ENCODE measurements around the gene OR8A1.

OR8A1 gene

GRCh38 chr11:124577716-124578427 is 8.1 kb downstream of the OR8A1 start:
- DNase-seq (ENCODE audit: low spot score) = no peak
- TF ChIP-seq, protein P1, sequence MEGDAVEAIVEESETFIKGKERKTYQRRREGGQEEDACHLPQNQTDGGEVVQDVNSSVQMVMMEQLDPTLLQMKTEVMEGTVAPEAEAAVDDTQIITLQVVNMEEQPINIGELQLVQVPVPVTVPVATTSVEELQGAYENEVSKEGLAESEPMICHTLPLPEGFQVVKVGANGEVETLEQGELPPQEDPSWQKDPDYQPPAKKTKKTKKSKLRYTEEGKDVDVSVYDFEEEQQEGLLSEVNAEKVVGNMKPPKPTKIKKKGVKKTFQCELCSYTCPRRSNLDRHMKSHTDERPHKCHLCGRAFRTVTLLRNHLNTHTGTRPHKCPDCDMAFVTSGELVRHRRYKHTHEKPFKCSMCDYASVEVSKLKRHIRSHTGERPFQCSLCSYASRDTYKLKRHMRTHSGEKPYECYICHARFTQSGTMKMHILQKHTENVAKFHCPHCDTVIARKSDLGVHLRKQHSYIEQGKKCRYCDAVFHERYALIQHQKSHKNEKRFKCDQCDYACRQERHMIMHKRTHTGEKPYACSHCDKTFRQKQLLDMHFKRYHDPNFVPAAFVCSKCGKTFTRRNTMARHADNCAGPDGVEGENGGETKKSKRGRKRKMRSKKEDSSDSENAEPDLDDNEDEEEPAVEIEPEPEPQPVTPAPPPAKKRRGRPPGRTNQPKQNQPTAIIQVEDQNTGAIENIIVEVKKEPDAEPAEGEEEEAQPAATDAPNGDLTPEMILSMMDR (IDR thresholded peaks at IDR 0.05) = no peak
- no peak overlapping the region for H3K4me3 ChIP-seq
- no peak overlapping the region for H3K27ac ChIP-seq

DNA sequence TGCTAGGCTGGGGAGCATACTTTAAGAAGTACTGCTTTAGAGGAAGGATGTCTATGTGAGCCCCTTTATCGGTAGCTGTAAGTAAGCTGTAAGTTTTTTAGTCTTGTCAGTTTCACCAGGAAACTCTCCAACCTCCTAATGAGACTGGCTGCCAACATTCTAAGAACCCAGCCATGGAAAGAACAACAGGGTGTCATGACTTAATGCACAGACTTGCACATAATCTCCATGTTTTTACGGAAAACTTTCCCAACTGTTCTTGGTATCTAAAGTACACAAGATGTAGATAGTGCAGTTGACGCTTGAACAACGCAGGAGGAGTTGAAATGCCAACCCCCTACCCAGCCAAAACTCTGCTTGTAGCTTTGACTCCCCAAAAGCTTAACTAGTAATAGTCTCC is 9.0 kb downstream of the OR8A1 start:
- no peak for DNase-seq (ENCODE audit: low spot score)
- Histone ChIP-seq H3K4me3 (no peak overlapping the region), H3K27ac (no peak overlapping the region)
- TF ChIP-seq, protein P1 (IDR thresholded peaks at IDR 0.05) = no peak

DNA sequence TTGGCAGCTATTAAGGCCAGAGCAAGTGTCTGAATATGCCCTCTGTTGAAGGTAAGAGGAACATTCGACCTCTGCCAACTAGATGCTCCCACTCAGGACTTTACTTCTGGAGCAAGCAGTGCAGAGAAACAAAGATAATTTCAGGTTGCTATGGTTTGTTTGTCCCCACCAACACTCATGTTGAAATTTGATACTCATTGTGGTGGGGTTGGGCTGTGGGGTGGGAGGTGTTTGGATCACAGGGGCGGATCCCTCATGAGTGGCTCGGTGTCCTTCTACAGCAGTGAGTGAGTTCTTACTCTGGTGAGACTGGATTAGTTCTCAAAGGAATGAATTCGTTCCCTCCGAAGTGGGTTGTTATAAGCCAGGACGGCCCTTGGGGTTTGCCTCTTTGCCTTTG is 12.0 kb downstream of the OR8A1 start:
- TF ChIP-seq, protein P1 (IDR thresholded peaks at IDR 0.05) = no peak
- Histone ChIP-seq H3K27ac (no peak overlapping the region), H3K4me3 (no peak overlapping the region)
- no peak for DNase-seq (ENCODE audit: low spot score)

DNA sequence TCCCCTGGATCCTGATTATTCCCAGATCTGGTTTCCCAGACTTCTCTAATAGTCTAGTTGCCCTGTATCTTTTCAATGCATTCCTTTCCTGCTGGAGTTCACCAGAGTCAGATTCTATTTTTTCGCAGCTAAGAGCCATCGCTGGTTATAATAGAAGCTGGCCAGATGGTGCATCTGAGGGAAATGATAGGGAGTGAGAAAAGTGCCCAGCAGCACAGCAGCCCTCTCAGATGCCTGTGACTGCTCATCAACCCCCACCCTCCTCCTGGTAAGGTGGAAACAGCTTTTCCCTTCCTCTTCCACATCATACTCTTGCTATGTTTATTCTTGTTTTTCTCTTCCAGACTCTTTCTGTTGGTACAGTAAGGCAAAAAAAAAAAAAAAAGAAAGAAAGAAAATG is 12.8 kb downstream of the OR8A1 start:
- no peak overlapping the region for H3K4me3 ChIP-seq
- no peak overlapping the region for H3K27ac ChIP-seq
- no peak for DNase-seq (ENCODE audit: low spot score)
- TF ChIP-seq, protein P1 (IDR thresholded peaks at IDR 0.05) = no peak

- TF ChIP-seq, protein P1 (IDR thresholded peaks at IDR 0.05) = no peak
- no peak overlapping the region for H3K27ac ChIP-seq
- H3K4me3 ChIP-seq = no peak overlapping the region
- DNase-seq (ENCODE audit: low spot score) = no peak
Observed at GRCh38 chr11:124583781-124584180, 14.0 kb downstream of the OR8A1 start.

- H3K27ac ChIP-seq = no peak overlapping the region
- H3K4me3 ChIP-seq = no peak overlapping the region
- TF ChIP-seq, protein P1 (IDR thresholded peaks at IDR 0.05) = no peak
- DNase-seq (ENCODE audit: low spot score) = no peak
Observed at GRCh38 chr11:124584681-124585372, 15.0 kb downstream of the OR8A1 start.
